Stimulated activated CD8-positive, alpha-beta memory T cell treated with anti-CD3 and anti-CD28 coated beads, Interleukin-4, amount 100 ng/mL, for 48 hours (primary cell): ENCODE measurements around the gene VPS39.

ENCODE experiments used
- DNase-seq: peaks from one replicate; pipeline ENCODE4 v3.0.0-alpha.2; 2020

The VPS39 gene

DNA sequence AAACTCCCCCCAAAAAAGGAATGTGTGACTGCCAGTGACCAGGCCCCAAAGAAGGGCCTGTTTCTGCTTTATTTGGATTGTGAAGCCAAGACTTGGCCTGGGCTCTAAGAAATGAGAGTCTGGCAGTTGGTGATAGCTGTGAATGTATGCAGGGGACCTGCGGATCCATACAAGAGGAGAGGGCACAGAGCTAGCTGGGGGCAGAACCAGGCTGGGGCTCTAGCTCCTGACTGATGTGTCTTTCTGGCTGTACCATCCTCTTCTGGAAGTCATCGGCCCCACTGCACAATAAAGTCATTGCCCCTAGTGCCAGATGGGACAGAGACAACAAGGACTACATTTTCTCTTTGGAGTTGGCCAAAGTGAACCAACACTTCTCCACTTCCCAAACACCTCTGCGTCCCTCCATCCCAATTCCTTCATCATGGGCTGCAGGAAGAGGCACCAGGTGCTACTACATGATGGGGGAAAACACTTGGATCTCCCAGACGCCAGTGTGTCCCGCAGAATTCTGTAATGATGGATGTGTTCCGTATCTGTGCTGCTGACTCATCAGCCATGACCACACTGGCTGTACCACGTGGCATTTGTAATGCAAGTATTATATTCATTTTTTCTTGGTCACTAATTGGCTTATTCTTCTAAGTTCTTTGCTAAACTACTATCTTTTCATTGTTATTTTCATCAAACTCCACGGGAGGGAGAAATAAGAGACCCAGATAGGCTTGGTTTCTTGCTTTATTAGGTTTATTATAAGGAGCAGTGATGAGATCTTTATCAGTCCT, 49.9 kb downstream of the VPS39 start:
- no peak for DNase-seq

- no peak for DNase-seq
Measured at GRCh38 chr15:42157381-42157780, 50.7 kb downstream of the VPS39 start.

GRCh38 chr15:42156243-42156922, 51.7 kb downstream of the VPS39 start, which contains the start of gene PLA2G4F:
Gene PLA2G4F (minus strand): TSS chr15:42156636. CDS start chr15:42156549, 87 bp downstream.
- no peak for DNase-seq

DNA sequence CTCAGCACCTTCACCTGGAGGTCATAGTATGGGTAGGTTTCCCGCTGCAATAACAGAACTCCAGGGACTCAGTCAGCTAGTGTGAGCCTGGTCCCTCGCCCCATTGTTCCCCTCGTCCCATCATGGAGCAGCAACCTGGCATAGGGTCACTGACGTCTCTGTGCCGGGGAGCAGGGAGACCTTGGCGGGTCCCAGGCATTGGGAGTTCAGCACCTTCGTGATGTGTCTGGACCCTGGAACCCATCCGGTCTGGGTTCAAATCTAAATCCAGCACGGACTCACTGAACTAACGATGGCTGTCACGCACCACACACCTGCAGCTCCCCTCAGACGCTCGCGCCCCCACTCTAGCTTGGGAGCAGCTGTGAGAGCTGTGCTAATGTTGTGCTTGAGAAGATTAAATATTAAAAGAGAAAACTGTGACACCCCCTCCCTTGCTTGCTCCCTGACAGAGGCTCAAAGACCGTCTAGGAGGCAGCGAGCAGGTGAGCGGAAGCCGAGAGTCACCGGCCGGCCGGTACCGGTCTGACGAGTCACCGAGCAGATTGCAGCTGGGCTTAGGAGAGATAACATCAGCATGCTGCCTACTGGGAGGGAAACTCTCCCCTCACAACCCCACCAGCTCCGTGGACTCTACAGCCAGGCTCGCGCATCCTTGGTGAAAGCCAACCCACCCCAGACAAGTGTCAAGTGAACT, 52.4 kb downstream of the VPS39 start:
- DNase-seq = no peak

DNA sequence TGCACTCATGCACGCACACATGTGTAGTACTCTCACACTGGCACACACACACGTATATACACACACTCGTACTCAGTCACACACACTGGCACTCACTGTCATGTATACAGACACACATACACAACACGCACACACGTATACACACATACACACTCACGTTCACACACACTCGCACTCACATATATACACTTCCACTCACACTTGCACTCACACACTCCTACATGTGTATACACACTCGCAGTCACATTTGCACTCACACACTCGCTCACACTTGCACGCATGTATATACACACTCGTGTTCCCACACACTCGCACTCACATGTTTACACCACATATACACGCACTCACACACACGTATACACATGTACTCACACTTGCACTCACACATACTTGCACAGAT, 53.1 kb downstream of the VPS39 start:
- no peak for DNase-seq

GRCh38 chr15:42154212-42154941, 53.7 kb downstream of the VPS39 start:
- DNase-seq = no peak

- no peak for DNase-seq
Measured at GRCh38 chr15:42153874-42154211, 54.3 kb downstream of the VPS39 start.

GRCh38 chr15:42152921-42153698, 55.0 kb downstream of the VPS39 start:
- DNase-seq = no peak

DNA sequence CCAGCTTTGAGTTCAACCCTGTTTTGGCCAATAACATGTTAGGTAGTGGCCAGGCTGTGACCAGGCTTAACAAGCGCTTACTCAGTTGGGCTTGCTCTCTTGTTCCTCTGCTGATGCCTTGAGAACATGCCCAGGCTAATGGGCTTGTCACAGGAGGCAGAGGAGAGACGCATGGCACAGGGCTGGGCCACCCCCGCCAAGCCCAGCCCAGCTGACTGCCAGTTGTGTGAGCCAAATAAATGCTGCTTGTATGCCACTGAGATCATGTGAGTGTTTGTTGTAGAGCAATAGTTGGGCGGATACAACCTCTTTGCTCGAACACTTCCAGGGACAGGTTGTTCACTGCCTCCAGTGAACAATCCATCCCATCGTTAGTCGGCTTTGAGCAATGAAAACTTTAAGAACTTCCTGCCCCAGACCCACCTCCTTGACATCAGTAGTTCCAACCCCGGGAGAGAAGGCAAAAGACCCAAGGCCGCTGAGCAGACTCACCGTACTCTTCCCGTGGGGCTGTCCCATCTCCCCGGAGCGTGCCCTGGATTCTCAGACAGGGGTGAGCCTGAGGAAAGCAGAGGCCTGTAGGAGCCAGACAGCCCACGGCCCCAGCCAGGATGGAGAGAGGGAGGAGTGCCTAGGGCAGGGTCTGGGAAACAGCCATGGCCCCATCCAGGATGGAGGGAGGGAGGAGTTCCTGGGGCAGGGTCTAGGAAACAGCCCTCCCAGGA, 55.7 kb downstream of the VPS39 start:
- no peak for DNase-seq

- DNase-seq = no peak
Measured at GRCh38 chr15:42151736-42152135, 56.4 kb downstream of the VPS39 start.

DNA sequence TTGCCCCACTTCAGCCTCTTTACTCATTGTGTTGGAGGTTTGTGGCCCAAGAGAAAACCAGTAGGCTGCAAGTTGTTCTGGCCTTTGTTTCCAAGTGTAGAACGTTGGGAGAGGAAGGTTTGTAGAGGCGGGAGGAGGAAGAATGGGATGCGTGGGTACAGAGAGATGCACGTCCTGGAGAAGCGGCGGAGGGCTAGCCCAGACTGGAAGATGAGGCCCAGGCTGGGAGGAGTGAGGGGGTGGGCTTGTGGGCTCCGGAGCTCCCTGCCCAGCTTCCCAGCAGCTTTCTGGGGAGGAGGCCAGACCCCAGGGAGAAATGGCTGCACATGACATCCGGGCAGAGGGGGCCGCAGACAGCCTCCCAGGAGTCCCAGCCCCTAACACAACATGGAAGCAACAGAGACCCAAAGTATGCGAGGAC, 57.0 kb downstream of the VPS39 start:
- DNase-seq = no peak

DNA sequence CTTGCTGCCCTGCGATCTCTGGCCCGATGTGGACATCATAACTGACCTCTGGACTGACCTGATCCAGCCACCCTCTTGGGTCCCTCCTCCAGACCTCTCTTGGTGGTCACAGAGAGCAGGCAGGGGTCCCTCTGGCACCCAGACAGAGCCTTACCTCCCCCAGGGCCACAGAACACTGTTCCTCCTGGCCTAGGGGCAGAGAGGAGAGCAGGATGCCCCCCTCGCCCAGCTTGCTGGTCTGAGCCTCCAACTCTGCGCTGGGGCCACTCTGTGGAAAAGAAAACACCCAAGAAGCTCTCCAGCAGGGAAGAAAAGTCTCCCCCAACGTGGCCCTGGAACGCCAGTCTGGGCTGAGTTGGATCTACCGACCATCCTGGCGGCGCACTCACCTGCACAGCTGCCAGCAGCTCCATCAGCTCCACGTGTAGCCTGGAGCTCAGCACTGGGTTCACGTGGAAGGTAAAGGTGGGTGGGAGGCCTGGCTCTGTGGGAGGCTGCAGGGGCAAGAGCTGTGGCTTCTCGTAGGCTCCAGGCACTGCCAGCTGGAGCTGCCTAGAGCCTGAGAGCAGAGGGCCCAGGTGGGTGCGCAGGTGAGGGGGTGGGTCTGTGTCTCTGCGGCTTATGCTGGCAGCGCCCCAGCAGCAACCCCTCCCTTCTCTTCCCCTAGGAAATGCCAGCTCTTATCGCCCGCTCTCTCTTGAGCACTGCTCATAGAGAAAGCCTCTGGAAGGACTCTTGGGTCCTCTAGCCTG, 57.7 kb downstream of the VPS39 start:
- no peak for DNase-seq

- DNase-seq = no peak
Measured at GRCh38 chr15:42149493-42150218, 58.4 kb downstream of the VPS39 start.

GRCh38 chr15:42148808-42149492, 59.2 kb downstream of the VPS39 start:
- DNase-seq = no peak

- DNase-seq = no peak
Measured at GRCh38 chr15:42147431-42147735, 60.7 kb downstream of the VPS39 start.

- DNase-seq = no peak
Measured at GRCh38 chr15:42146551-42147430, 61.3 kb downstream of the VPS39 start.

DNA sequence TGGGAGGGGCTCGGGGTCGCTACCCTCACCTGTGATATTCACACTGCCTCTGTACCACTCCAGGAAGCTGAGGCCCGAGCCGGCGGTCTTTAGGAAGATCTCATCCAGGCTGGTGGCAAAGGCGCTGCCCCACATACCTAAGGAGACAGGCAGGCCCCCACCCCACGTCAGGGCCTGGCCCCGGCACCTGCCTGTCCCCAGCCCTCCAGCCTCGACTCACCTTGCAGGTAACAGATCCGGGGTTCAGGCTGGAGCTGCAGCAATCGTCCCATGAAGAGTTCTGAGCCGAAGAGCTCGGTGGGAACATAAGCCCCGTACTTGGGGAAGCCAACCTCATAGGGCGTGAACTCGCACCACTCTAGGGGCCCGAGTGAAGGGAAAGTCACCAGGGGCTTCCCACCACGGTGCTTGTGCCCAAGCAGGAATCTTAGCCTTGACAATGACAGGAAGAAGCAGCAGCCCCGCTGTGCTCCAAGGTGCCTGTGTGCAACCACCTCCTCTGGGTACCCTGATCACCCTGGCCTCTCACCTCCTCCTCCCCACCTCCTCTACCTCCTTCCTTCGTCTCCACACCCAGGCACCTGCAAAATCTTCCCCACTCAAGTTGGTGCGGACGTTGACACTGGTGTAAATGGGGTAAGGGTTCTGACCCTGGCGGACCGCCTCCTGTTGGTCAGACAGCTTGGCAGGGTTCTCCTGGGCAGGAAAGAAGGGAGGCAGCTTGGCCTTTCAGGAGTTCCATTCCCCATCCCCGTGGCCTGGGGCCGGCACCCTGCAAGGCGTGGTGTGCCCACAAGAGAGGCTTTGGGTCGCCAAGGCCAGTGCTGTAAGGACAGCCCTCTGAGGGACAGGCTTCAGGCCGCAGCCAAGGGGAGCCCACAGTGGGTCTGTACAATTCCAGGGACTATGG, 62.3 kb downstream of the VPS39 start:
- no peak for DNase-seq
